GM19324 (cell line): ENCODE measurements around the gene MYO9B.

Source experiments
- ATAC-seq: cut with Tn5 transposase; IDR thresholded peaks from one replicate; pipeline ENCODE4 v1.9.1; 2021; ENCODE audit warnings: mild to moderate bottlenecking, moderate library complexity; ENCODE audit not compliant: unreplicated experiment, low FRiP score

The MYO9B gene

GRCh38 chr19:17249887-17250548, 174.4 kb downstream of the MYO9B start:
- no peak for ATAC-seq

DNA sequence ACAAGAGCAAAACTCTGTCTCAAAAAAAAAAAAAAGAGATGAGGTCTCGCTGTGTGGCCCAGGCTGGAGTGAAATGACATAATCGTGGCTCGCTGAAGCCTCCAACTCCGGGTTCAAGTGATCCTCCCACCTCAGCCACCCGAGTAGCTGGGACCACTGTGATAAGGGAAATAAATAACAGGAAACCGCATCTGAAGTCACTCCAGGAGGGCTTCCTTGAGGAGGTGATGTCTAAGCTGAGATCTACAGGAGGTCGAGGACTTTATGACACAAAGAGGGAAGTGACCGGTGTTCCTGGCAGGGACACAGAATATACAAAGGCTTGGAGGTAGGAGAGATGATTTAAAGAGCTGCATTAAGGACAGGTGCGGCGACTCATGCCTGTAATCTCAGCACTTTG, 179.1 kb downstream of the MYO9B start:
- ATAC-seq: no peak

DNA sequence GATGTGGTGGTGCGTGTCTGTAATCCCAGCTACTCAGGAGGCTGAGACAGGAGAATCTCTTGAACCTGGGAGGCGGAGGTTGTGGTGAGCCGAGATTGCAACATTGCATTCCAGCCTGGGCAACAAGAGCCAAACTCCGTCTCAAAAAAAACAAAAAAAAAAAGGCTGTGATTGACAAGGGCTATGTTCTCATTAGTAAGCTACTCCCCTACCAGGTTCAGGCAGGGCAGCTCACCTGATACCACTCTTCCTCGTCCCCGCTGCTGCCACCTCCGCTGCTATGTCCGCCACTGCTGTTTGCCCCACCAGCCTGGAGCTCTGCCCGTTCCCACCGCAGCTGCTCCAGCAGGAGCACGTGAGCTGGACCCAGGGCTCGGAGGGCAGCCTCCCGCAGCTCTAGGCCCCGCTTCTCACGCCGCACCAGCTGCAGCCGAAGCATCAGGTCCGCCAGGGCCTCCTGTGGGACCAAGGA, 179.6 kb downstream of the MYO9B start:
- no peak for ATAC-seq

DNA sequence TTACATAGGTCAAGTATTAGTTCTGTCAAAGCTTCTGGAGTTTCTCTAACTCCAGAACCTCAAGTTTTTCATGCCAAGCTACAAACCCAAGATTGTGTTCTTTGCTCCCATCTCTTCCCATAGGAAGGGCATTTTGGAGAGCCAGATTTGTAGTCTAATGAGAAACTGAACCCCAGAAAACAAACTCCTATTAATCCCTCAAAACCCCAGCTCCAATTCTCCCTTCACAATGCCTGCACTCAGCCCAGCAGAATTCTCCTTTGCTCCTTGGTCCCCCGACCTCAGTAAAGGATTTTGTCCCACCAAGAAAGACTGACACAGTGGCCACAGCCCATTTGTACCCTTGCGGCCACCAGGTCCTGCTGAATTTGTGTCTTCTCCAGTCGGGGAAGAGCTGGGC, 180.6 kb downstream of the MYO9B start:
- ATAC-seq: no peak

- ATAC-seq: no peak
These were observed 183.7 kb downstream of the MYO9B start for GRCh38 chr19:17259118-17259780.

DNA sequence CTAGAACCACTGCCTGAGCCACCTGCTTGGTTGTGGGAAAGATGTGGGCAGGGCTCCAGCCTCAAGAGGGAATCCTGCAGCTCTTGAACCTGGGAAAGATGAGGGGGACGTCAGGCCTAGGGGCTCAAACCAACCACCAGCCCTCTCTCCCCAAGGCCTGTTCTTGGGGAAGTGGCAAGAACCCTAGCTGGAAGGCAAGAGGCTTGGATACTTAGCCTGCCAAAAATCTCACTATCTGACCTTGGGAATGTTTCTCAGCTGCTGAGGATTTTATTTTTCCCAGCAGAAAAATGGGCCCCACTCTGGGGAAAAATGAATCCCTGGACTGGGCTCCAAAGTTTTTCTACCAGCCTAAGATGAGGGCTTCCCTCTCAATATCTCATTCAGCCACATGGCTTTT, 184.4 kb downstream of the MYO9B start:
- ATAC-seq: no peak

- peak; percentile 77 for ATAC-seq
These were observed 185.3 kb downstream of the MYO9B start for GRCh38 chr19:17260842-17261325.

- ATAC-seq: no peak
These were observed 187.0 kb downstream of the MYO9B start for GRCh38 chr19:17262557-17262956.
